Measurements from ENCODE around the gene NCAM1.
"Not testable (repeated sequence)": the region's sequence is repeated elsewhere in the genome, so short reads cannot be mapped to it uniquely, and the experiment has no call there.

The NCAM1 gene

DNA sequence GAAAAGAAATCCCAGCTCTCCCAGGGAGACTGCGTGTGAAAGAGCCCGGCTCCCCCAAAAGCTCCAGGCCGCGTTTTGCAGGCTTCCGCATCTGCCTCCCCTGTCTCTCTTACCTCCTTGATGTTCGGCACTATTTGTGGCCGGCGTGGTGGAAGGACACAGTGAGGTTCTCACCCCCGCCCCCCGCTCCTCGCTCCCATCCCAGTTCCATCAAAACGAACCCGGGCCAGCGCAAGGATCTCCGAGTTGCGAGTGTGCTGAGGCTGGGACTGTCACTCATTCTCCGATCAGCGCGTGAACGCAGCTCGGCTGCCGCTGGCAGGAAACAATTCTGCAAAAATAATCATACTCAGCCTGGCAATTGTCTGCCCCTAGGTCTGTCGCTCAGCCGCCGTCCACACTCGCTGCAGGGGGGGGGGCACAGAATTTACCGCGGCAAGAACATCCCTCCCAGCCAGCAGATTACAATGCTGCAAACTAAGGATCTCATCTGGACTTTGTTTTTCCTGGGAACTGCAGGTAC, at the start of gene NCAM1:
NCAM1 (plus strand) TSS at position 275 of the 523 bp plus-strand sequence.
- peak; percentile 86 to 91 for DNase-seq

DNA sequence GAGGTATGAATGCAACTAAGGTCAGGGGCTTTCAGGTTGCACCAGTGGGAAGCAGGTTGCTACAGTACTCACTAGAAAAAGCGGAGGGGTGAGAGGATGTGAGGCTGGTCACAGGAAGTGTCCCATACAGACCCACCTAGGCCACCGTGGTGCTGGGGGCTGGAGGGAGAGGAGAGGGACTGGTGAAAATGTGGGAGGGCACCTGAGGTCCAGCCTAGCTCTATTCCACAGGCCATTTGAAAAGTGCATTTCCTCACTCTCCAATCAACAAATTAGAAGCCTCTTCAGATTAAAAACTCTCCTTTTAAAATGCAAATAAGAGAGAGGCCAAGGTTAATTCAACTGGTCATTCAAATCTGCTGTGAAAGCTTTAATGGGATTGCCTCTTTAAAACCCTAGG, 38.6 kb upstream of the NCAM1 start:
- DNase-seq, result no peak

DNA sequence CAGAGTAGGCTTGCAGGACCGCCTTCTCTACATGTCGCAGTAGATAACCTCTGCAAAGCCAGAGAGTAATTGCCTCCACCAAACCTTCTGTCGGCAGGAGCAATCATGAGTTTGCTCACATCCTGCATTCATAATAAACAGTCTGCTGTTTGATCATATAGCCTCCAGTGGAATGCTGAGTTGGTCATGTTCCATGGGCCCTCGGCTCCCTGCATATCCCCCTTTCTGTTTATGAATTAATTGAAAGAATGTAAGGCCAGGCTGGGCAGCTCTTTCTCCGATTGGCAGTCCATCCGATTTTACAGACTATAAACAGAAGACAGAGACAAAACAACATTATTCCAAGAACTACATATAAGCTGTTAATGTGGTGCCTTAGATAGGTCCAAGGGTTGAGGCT, 36.4 kb upstream of the NCAM1 start:
- not testable (repeated sequence) for DNase-seq

DNA sequence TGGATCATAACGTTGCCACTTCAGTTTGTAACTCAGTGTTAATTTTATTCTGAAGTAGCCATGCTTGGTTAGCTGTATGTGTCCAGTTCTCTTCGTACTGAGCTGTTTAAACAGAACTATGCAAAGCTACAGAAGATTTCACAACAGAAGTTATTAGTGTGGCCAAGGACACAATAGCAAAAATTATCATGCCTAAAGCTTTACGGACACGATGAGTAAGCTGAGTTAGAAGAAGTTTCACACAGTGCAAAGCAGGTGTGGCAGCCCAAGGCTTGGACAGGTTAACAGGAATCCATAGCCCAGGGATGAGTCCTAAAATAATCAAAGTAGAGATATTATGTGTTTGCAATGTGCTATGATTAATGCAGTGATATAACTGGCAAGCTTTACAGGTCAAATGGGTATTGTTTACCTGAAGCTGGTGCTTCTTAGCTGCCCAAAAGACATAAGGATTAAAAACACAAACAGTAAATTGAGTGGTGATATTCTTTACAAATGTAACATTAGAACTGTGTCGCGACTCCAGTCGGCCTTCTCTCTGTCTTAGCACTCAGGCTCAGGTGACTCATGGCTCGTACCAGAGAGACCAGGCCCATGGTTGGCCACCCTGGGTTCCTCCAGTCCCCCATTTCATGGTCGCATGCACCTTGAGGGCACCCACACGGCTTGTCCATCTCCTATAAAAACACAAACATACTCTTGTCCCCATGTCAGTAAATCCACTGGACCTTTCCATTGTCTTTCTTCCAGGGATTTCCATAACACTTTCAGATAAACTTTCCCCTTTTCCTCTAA, 35.5 kb upstream of the NCAM1 start:
- DNase-seq, result no peak

DNA sequence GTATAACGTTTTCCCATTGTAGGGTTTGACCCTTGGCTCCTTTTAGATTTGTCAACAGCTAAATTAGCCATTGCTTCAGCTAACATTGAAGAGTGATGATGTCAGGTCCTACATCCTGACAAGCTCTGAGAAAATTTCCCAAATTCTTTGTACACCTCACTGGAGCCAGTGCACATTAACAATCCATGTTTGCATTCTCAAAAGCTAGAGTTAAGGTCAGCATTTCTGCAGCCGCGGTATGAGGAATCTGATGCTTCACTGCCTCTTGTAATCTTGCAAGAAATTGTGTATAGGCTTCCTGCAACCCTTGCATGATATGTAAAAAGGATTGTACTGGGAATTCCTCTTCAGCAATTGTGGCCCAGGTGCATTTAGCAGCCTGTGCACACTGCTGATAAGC, 33.1 kb upstream of the NCAM1 start:
- no peak for DNase-seq

DNA sequence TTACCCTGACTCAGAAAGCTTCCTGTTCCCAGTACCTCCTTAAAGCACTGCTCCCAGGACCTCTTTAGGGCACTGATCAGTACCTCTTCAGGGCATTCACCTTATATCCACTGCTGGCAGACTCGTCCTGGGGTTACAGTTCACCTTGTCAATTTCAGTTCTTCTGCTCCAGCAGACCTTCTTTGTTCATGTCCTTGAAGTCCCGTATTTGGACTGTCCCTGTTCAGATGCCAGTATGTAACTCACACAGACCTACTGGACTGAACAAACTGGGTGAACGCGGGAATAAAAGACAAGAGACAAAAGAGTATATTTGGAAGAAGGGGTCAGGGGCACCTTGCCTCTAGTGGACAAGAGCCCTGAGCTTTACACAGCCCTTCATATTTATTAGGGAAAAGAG, 31.8 kb upstream of the NCAM1 start:
- DNase-seq, result no peak

DNA sequence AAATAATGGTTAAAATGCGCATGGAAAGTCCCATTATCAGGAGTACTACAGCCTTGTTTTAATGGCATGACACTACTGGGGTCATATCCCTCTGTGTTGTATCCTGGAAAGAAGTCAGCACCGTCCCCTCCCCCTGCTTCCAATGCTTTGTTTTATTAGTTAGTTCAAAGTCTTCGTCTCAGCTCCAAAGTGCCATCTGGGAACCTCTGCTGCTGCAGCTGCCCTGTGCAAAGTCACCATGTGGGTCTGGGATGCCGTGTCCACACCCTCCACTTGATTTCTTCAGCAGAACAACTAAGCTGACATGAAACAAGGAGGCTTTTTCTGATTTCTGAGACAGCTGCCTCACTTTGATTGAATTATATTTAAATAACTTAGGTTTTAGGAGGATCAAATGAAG, 29.5 kb upstream of the NCAM1 start:
- no peak for DNase-seq

DNA sequence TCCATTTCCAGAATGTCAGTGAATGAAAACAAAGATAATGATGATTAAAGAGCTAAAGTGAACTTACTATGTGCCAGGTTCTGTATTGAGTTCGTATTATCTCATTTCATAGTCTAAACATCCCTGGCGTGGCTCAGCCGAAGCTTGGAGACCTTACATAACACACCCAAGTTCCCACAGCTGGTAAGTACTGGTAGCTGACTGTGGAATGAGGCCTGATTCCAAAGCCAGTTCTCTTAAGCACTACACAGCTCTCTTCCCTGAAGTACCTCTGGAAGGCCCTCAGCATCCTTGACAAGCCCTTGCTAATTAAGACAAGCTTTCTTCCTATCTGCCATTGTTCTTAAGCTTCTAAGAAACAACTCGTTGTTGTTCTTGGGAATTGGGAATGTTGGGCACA, 28.6 kb upstream of the NCAM1 start:
- no peak for DNase-seq

DNA sequence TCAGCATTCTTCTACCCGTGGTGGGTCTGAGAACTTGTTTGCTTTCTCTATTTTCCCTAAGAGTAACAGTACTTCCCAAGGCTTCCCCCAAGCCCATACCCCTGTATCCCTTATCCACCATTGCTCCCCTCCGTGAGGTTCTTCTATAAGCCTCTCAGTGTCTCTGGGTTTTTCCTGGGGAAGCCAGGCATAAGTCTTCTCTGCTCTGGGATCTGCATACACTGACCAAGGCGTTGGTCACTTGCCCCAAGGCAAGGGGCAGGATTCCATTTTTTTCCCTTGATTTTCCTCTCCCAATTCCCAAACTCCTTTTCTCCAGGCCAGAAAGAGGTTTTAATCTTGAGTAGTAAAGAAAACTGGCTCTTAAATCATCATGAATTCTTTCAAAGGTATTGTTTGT, 27.2 kb upstream of the NCAM1 start:
- DNase-seq, result no peak

DNA sequence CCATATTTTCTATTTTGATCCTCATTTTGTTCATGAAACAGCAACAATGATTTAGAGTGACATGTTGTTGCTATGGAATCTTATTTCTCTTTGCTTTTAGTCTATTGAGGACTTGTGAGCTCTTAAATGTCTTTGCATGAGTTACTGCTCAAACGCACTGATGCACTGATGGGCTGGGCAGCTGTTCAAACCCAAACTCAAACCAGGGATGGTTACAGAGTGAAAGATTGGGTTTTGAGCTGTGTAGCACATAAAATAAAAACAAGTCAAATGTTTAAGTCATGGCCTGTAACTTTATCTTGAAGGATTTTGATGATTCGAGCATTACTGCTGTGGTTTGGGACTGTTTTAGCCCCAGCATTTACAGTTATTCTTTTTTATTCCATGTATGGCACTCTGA, 20.1 kb upstream of the NCAM1 start:
- DNase-seq, result no peak

DNA sequence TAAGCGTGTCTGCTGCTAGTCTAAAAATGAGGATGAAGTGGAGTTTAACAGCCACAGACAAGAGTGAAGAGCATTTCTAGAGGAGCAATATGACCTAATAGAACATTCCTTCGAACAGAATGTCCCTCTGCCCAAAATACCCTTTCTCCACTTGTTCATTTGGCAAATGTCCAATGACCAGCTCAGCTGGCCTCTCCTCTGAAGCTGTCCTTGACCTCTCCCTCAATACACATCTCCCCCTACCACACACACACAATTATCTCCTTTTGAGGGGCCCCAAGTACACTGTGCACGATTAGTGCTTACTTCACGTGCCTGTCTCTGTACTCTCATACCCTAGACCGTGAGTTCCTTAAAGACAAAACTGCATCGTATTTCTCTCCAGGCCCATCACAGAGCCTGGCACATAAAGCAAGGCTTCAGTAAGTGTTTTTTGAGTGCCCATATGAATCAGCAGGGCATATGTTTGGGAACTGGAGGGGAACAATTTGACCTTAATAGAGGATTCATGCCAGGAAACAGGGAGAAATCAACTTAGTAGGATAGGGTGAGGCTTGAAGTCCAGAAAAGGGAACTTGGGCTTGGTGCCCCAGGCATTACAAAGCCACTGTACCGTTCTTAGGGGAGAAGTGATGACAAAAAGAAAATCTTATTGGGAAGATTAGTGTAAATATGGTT, 18.1 kb upstream of the NCAM1 start:
- no peak for DNase-seq

DNA sequence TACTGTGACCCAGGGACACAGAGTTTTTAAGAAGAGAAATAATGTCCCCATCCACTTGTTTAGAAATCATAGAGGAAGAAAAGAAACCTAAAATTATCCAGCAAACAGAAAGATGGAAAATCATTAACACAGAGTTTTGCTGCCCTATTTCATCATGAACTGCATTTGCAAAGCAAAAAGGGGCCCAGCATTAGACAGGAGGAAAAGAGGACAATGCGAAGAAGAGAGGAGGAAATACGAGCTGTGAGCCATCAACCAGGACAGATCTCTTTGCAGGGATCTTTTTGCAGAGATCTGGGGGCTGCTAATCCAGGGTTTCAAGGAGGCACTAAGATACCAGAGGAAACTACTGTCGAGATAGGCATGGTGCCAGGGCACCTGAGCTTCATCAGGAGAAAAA, 14.4 kb upstream of the NCAM1 start:
- DNase-seq, result no peak

DNA sequence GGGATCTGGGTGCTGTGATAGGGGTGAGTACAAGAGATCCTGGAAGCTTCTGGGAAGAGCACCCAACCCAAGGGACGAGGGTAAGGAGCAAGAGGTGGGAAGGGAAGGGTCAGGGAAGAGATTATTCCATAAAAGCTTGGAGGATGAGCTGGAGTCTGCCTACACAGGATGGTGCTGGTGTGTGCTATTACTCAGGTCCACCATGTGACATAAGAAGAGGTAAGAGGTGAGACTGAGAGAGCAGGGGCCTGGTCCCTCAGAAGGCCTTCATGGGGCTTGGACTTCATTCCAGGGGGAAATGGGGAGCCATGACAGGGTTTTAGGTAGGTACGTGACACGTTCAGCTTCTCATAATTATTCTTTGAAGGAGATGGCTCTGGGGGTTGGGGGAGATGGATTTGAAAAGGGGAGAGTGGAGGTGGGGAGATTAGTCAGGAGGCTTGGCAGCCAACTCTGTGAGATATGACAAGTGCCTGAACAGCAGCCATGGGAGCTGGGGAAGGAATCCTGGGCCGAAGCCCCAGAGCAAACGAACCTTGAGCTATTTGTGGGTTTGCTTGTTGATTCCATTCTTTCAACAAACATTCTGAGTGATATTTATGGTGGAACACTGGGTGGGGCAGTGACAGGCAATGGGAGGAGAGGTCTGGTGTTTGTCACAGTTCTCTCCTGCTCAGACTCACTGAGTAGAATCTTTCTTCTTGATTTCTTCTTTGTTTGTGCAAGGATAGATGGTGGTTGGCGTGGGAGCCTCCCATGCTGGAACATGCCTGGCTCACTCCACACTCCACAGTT, 11.2 kb upstream of the NCAM1 start:
- no peak for DNase-seq

DNA sequence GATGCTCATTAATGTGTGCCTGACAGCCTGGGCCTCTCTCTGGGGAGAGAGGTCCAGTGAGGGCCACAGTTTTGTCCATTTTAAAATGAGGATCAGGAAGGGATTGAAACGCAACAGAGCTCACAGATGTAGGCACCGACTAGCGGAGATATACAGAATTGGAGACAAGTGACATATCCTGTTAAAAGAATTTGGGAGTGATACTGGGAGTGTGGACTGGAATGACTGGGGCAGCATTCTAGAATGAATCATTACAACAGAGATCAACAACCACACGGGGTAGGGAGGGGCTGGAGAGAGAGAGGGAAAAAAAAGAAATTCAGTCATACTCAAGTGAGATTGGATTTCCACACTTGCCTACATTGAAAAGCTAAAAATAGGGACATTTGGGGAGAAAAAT, 2.5 kb upstream of the NCAM1 start:
- no peak for DNase-seq

DNA sequence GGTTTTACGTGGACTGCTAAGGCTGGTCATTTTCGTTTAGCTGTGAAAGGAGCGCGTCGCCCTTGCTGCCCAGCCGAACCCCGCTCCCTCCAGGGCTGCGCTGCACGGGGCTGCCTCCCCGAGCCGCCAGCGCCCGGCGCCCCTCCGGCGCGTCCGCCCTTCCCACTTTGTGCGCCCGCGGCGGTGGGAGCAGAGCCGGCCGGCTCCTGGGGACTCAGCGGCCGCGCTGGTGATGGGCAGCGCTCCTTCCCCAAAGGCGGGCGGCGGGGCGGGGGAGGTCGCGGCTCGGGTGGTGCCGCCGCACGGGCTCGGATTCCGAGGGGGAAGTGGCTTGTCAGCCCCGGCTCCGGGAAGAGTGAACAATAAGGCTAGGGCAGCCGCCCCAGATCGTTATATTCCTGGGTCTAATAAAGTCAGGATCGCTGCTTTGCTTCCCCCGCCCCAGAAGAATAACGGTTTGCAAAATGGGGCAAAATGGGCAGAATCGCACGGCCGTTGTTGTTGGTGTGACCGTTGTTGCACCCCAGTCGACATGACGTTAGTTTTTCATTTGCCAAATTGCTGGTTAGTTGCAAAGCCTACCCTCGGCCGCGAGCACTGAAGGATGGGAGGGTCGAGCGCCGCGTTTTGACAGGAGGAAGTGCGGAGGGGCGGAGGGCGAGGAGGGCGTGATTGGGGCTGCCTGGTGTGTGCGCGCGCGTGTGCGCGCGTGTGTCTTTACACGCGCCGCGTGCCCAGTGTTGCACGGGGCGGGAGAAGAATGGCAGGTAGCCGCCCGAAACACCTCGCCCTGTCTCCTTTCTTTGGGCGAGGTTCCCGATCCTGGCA, 745 bp downstream of the NCAM1 start:
- DNase-seq, result peak; percentile 50 to 65

DNA sequence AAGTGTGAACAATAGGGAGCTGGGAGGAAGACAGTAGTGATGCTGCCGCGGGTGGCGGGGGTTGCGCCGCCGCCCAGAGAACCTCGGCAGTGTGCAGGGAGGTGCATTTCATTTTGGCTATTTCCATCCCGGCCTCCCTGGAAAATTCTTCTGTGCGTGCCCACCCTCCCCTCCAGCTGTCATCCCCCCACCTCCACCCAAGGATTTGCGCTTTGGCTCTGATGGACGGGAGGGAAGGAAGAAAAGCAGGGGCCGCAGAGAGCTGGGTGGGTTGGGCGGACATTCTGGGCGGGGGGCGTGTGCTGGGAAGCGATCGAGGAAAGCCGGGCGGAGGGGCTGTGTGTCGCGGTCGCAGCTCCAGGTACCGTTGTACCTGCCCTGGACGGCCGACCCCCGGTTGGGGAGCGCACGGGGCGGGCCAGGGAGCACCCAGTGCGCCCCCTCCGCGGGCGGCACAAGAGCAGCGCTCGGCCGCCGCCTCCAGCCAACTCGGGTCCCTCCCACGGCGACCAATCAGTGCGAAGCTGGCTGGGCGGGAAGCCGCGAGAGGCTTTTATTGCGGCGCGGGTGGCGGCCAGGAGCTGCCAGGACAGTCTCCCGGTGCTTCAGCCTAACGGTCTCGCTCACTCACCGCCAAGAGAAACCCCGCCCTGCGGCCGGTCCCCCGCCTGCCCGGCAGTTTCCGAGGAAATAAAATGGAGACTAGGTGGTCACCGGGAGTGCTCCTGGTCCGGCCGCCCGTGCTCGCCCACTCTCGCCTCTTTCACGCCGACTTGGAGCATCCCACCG, 1.6 kb downstream of the NCAM1 start:
- DNase-seq, result peak; percentile 79 to 84

DNA sequence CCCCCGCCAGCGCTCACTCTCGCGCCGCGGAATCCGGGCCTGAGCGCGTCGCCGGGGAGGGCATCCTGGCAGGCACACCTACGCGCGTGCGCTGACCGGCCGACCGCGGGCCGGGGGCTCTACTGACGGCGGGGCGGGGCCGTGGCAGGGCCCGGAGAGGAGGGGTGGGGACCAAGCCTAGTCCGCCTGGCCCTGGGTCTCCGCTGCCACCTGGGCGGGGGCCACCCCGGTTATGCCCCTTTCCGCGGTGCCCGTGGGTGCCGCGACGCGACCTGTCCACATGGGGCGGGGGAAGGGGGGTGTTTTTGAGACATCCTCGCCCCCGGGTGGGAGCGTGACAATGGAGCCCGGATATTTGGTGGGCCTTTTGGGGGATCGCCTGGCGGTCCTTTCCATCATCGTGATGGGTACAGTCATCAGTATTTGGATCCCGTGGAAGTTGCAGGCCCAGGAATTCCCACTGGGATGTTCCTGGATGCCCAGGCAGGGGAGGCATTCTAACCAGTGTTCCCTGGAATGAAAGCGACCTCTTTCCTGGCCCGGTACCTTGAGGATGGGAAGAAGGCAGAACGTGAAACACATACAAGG, 2.2 kb downstream of the NCAM1 start:
- DNase-seq, result no peak

DNA sequence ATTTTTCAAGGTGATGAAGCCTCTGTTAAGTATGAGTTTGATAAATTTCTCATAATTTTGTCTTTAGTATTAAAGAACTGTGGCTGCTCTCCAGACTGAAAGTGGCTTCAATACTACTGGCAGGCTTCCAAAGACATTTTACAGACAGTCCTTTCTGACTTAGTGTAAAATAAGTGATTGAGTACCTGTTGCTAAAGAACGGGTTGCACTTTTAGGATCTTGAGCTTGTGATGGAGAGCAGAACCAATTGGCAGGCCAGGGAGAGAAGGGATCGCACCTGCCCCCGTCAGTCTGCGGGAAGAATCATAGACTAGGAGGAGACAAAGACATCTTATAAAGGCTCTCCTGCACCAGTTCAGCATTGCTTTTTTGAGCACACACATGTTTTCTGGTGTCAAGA, 4.4 kb downstream of the NCAM1 start:
- DNase-seq, result no peak

DNA sequence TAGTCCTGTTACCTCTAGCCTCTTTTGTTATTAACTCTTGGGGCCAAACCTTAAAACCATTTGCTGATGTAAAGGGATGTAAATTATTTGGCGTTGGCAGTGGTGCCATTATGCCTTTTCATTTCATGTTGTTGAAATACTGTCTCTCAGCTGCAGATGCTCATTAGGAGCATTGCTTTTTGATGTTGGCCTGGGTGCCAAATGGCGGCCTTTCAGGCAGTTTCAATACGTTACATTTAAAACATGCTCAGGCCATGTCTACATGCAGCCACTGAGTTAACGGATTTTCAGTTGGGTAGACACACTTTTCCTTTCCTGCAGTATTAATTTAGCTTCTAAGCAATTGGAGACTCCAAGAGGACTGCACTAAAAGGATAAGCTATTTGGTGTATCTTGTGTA, 5.3 kb downstream of the NCAM1 start:
- DNase-seq, result no peak

DNA sequence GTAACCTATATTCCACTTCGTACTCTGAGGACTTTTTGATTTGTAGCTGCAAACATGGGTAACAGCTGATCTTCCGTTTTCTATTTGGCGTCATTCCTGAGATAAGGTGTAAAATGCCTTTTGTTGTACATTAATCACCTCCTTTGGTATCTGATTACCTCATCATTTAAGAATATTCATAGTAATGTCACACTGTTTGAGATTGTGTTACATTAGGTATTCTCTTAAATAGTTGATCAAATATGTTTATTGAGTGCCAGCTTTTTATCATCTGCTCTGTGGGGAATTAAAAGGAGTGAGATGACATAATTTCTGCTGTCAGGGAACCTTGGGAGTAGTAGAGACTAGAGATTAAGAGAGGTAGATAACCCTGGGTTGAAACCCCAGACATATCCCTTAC, 5.9 kb downstream of the NCAM1 start:
- DNase-seq, result no peak

Data from hippocampal formation (tissue), 2 donors.